Globus pallidus (tissue), 1 donor: Measurements from ENCODE around the gene SLC47A1.
"Not testable (repeated sequence)": the region's sequence is repeated elsewhere in the genome, so short reads cannot be mapped to it uniquely, and the experiment has no call there.

ENCODE experiments used
- DNase-seq: peaks from one replicate; pipeline ENCODE4 v3.0.0-alpha.2; 2015; ENCODE audit warnings: low spot score

SLC47A1 gene

GRCh38 chr17:19554393-19554792 lies 20.7 kb downstream of the SLC47A1 start:
- DNase-seq, result no peak

GRCh38 chr17:19555746-19556145 lies 22.1 kb downstream of the SLC47A1 start:
- no peak for DNase-seq

GRCh38 chr17:19558946-19559345 lies 25.3 kb downstream of the SLC47A1 start:
- no peak for DNase-seq

- no peak for DNase-seq
These were observed 28.2 kb downstream of the SLC47A1 start for GRCh38 chr17:19561697-19562318.

GRCh38 chr17:19565817-19566575 lies 32.3 kb downstream of the SLC47A1 start:
- DNase-seq, result no peak

- no peak for DNase-seq
These were observed 33.8 kb downstream of the SLC47A1 start for GRCh38 chr17:19567216-19568015.

GRCh38 chr17:19568016-19568350 lies 34.3 kb downstream of the SLC47A1 start:
- no peak for DNase-seq

- DNase-seq, result no peak
These were observed 36.3 kb downstream of the SLC47A1 start for GRCh38 chr17:19569785-19570543.

- DNase-seq, result no peak
These were observed 36.9 kb downstream of the SLC47A1 start for GRCh38 chr17:19570544-19571062.

- no peak for DNase-seq
These were observed 39.4 kb downstream of the SLC47A1 start for GRCh38 chr17:19573075-19573474.

- DNase-seq, result no peak
These were observed 41.3 kb downstream of the SLC47A1 start for GRCh38 chr17:19574956-19575355.

- DNase-seq, result no peak
These were observed 44.9 kb downstream of the SLC47A1 start for GRCh38 chr17:19578545-19578944.

- no peak for DNase-seq
These were observed 45.6 kb downstream of the SLC47A1 start for GRCh38 chr17:19579192-19579761.

- no peak for DNase-seq
These were observed 46.4 kb downstream of the SLC47A1 start for GRCh38 chr17:19579867-19580565.

- not testable (repeated sequence) for DNase-seq
These were observed 46.9 kb downstream of the SLC47A1 start for GRCh38 chr17:19580566-19580920.

- not testable (repeated sequence) for DNase-seq
These were observed 48.5 kb downstream of the SLC47A1 start for GRCh38 chr17:19582152-19582551.

- no peak for DNase-seq
These were observed 50.2 kb downstream of the SLC47A1 start for GRCh38 chr17:19583871-19584270.

- no peak for DNase-seq
These were observed 56.8 kb downstream of the SLC47A1 start for GRCh38 chr17:19590451-19590850.

- DNase-seq, result no peak
These were observed 57.4 kb downstream of the SLC47A1 start for GRCh38 chr17:19590912-19591551.

GRCh38 chr17:19592316-19592715 lies 58.7 kb downstream of the SLC47A1 start:
- no peak for DNase-seq

- DNase-seq, result no peak
These were observed 63.2 kb downstream of the SLC47A1 start for GRCh38 chr17:19596869-19597268.
